ENCODE results near the gene PLEKHA6.

PLEKHA6 gene

GRCh38 chr1:204176049-204176448 lies 183.7 kb downstream of the PLEKHA6 start:
- no peak for DNase-seq

GRCh38 chr1:204174958-204175357 lies 184.8 kb downstream of the PLEKHA6 start:
- no peak for DNase-seq

- DNase-seq: no peak
Observed at GRCh38 chr1:204172404-204173029, 187.2 kb downstream of the PLEKHA6 start.

- no peak for DNase-seq
Observed at GRCh38 chr1:204171751-204172178, 188.0 kb downstream of the PLEKHA6 start.

- no peak for DNase-seq
Observed at GRCh38 chr1:204170494-204171155, 189.1 kb downstream of the PLEKHA6 start.

- DNase-seq: no peak
Observed at GRCh38 chr1:204169858-204170257, 189.9 kb downstream of the PLEKHA6 start.

All from activated CD4-positive, CD25-positive, alpha-beta regulatory T cell treated with anti-CD3 and anti-CD28 coated beads, Interleukin-2, amount 50 U/mL, for 72 hours (primary cell).